Measurements from ENCODE around the gene ZFAND6.
"Not testable (repeated sequence)": the region's sequence is repeated elsewhere in the genome, so short reads cannot be mapped to it uniquely, and the experiment has no call there.

ZFAND6 gene

GRCh38 chr15:80114114-80114513 lies 54.6 kb downstream of the ZFAND6 start:
- Mint-ChIP-seq H3K27ac (peak overlapping the region in 2 of 3 experiments; percentile 29 to 34), H3K4me1 (no peaks in the 10 kb centered on the region), H3K36me3 (ENCODE audit: low read depth) (no peaks in the 10 kb centered on the region), H3K9me3 (no peaks in the 10 kb centered on the region), H3K27me3 (ENCODE audit: low read depth) (no peaks in the 10 kb centered on the region), H3K4me3 (no peak overlapping the region)
- TF ChIP-seq CTCF (IDR thresholded peaks at IDR 0.05; ENCODE audit: unreplicated experiment in 3 of 3), result no peak

GRCh38 chr15:80115021-80115420 lies 55.5 kb downstream of the ZFAND6 start:
- H3K36me3 Mint-ChIP-seq (ENCODE audit: low read depth), result no peaks in the 10 kb centered on the region
- no peaks in the 10 kb centered on the region for H3K27me3 Mint-ChIP-seq (ENCODE audit: low read depth)
- H3K4me1 Mint-ChIP-seq, result no peaks in the 10 kb centered on the region
- no peaks in the 10 kb centered on the region for H3K9me3 Mint-ChIP-seq
- no peak overlapping the region for H3K4me3 Mint-ChIP-seq
- TF ChIP-seq CTCF (IDR thresholded peaks at IDR 0.05; ENCODE audit: unreplicated experiment in 3 of 3), result no peak
- no peak overlapping the region for H3K27ac Mint-ChIP-seq

- no peaks in the 10 kb centered on the region for H3K27me3 Mint-ChIP-seq (ENCODE audit: low read depth)
- H3K36me3 Mint-ChIP-seq (ENCODE audit: low read depth), result peaks cover 21% of the 10 kb centered on the region
- no peaks in the 10 kb centered on the region for H3K4me1 Mint-ChIP-seq
- TF ChIP-seq CTCF (IDR thresholded peaks at IDR 0.05; ENCODE audit: unreplicated experiment in 3 of 3), result no peak
- H3K9me3 Mint-ChIP-seq, result no peaks in the 10 kb centered on the region
- H3K27ac Mint-ChIP-seq, result no peak overlapping the region
- H3K4me3 Mint-ChIP-seq, result no peak overlapping the region
Observed at GRCh38 chr15:80118956-80119355, 59.5 kb downstream of the ZFAND6 start.

GRCh38 chr15:80120636-80121035 lies 61.2 kb downstream of the ZFAND6 start:
- Mint-ChIP-seq H3K4me3 (no peak overlapping the region), H3K27me3 (ENCODE audit: low read depth) (no peaks in the 10 kb centered on the region), H3K9me3 (no peaks in the 10 kb centered on the region), H3K36me3 (ENCODE audit: low read depth) (peaks cover 32% of the 10 kb centered on the region), H3K27ac (no peak overlapping the region), H3K4me1 (no peaks in the 10 kb centered on the region)
- TF ChIP-seq CTCF (IDR thresholded peaks at IDR 0.05; ENCODE audit: unreplicated experiment in 3 of 3), result no peak

GRCh38 chr15:80121546-80121945 lies 62.1 kb downstream of the ZFAND6 start:
- H3K9me3 Mint-ChIP-seq, result no peaks in the 10 kb centered on the region
- H3K36me3 Mint-ChIP-seq (ENCODE audit: low read depth), result peaks cover 41% of the 10 kb centered on the region
- H3K27ac Mint-ChIP-seq, result no peak overlapping the region
- H3K27me3 Mint-ChIP-seq (ENCODE audit: low read depth), result no peaks in the 10 kb centered on the region
- no peak for TF ChIP-seq CTCF (IDR thresholded peaks at IDR 0.05; ENCODE audit: unreplicated experiment in 3 of 3)
- H3K4me3 Mint-ChIP-seq, result no peak overlapping the region
- H3K4me1 Mint-ChIP-seq, result no peaks in the 10 kb centered on the region

- H3K4me3 Mint-ChIP-seq, result no peak overlapping the region
- H3K27ac Mint-ChIP-seq, result no peak overlapping the region
- no peak for TF ChIP-seq CTCF (IDR thresholded peaks at IDR 0.05; ENCODE audit: unreplicated experiment in 3 of 3)
- H3K36me3 Mint-ChIP-seq (ENCODE audit: low read depth), result peaks cover 51% of the 10 kb centered on the region
- no peaks in the 10 kb centered on the region for H3K27me3 Mint-ChIP-seq (ENCODE audit: low read depth)
- no peaks in the 10 kb centered on the region for H3K9me3 Mint-ChIP-seq
- no peaks in the 10 kb centered on the region for H3K4me1 Mint-ChIP-seq
Observed at GRCh38 chr15:80123034-80123433, 63.6 kb downstream of the ZFAND6 start.

GRCh38 chr15:80127253-80127652 lies 67.8 kb downstream of the ZFAND6 start:
- not testable (repeated sequence) for H3K4me1 Mint-ChIP-seq; H3K4me3 Mint-ChIP-seq; H3K27me3 Mint-ChIP-seq (ENCODE audit: low read depth); H3K27ac Mint-ChIP-seq; H3K9me3 Mint-ChIP-seq
- H3K36me3 Mint-ChIP-seq (ENCODE audit: low read depth), result peaks cover 81% of the 10 kb centered on the region

All from nephron (organoid).